SU-DHL-6 (cell line): ENCODE results near the gene ZNF75A.

ENCODE experiments used
- EZH2phosphoT487 ChIP-seq: fragments of 200-600 bp; sonication (generic), shearing (Covaris generic); conservative IDR thresholded peaks from 2 replicates; pipeline ENCODE4 v1.6.1; 2018; ENCODE audit warnings: mild to moderate bottlenecking, antibody characterized with exemption, low read length, moderate library complexity, mixed read lengths
- TF ChIP-seq, protein P1 (sequence below): fragments of 200-600 bp; sonication (generic); IDR thresholded peaks from one replicate; pipeline ENCODE4 v1.5.1; 2017; ENCODE audit warnings: antibody characterized with exemption, mild to moderate bottlenecking, low read length, moderate library complexity; ENCODE audit not compliant: insufficient read depth, poor library complexity, severe bottlenecking

DNA sequence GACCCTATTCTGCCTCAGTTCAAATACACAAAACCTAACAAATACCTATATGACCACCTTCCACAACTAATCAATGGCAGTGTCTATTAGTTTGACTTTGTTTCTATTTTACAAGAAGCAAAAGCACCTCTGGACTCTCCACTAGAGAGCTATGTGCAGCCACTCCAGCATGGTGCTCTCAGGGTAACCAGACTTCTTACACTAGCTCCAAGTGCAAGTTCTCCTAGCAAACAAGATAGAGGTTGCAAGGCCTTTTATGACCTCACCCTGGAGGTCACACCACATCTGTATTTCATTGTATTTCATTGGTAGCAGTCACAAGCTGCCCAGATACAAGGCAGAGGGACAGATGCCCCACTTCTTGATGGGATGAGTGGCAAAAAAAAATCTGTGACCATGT lies 30.4 kb upstream of the ZNF75A start:
- TF ChIP-seq, protein P1, sequence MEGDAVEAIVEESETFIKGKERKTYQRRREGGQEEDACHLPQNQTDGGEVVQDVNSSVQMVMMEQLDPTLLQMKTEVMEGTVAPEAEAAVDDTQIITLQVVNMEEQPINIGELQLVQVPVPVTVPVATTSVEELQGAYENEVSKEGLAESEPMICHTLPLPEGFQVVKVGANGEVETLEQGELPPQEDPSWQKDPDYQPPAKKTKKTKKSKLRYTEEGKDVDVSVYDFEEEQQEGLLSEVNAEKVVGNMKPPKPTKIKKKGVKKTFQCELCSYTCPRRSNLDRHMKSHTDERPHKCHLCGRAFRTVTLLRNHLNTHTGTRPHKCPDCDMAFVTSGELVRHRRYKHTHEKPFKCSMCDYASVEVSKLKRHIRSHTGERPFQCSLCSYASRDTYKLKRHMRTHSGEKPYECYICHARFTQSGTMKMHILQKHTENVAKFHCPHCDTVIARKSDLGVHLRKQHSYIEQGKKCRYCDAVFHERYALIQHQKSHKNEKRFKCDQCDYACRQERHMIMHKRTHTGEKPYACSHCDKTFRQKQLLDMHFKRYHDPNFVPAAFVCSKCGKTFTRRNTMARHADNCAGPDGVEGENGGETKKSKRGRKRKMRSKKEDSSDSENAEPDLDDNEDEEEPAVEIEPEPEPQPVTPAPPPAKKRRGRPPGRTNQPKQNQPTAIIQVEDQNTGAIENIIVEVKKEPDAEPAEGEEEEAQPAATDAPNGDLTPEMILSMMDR: no peak
- TF ChIP-seq EZH2phosphoT487: no peak
